ENCODE measurements around the gene ANGPTL2.

- no peak for TF ChIP-seq CTCF (IDR thresholded peaks at IDR 0.05)
- TF ChIP-seq POLR2AphosphoS5 (IDR thresholded peaks at IDR 0.05; ENCODE audit: low read depth, low read length) = no peak
- TF ChIP-seq SIN3A (IDR thresholded peaks at IDR 0.05; ENCODE audit: borderline replicate concordance, insufficient read depth, low read depth, low read length) = no peak
- TF ChIP-seq TCF7L2 (IDR thresholded peaks at IDR 0.05; ENCODE audit: low read depth, low read length) = no peak
- TF ChIP-seq, protein P1, sequence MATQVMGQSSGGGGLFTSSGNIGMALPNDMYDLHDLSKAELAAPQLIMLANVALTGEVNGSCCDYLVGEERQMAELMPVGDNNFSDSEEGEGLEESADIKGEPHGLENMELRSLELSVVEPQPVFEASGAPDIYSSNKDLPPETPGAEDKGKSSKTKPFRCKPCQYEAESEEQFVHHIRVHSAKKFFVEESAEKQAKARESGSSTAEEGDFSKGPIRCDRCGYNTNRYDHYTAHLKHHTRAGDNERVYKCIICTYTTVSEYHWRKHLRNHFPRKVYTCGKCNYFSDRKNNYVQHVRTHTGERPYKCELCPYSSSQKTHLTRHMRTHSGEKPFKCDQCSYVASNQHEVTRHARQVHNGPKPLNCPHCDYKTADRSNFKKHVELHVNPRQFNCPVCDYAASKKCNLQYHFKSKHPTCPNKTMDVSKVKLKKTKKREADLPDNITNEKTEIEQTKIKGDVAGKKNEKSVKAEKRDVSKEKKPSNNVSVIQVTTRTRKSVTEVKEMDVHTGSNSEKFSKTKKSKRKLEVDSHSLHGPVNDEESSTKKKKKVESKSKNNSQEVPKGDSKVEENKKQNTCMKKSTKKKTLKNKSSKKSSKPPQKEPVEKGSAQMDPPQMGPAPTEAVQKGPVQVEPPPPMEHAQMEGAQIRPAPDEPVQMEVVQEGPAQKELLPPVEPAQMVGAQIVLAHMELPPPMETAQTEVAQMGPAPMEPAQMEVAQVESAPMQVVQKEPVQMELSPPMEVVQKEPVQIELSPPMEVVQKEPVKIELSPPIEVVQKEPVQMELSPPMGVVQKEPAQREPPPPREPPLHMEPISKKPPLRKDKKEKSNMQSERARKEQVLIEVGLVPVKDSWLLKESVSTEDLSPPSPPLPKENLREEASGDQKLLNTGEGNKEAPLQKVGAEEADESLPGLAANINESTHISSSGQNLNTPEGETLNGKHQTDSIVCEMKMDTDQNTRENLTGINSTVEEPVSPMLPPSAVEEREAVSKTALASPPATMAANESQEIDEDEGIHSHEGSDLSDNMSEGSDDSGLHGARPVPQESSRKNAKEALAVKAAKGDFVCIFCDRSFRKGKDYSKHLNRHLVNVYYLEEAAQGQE (IDR thresholded peaks at IDR 0.05; ENCODE audit: insufficient read depth in 1 of 2, low read depth in 2 of 2, low read length in 1 of 2) = no peak
These were observed 14.6 kb upstream of the ANGPTL2 start for GRCh38 chr9:127136880-127137639.

All from Panc1 (cell line).